Cerebellar cortex (tissue), 1 donor: ENCODE data around the gene LFNG.

Experiments used
- DNase-seq: peaks from one replicate; pipeline ENCODE4 v3.0.0-alpha.2; 2015; ENCODE audit warnings: low spot score

Gene LFNG

GRCh38 chr7:2517678-2518507 lies 1.7 kb upstream of the LFNG start:
- DNase-seq: peak; percentile 85

GRCh38 chr7:2518737-2519118 lies 846 bp upstream of the LFNG start:
- no peak for DNase-seq

- no peak for DNase-seq
Observed at GRCh38 chr7:2520131-2520760, 672 bp downstream of the LFNG start.

GRCh38 chr7:2520761-2521290 lies 1.3 kb downstream of the LFNG start:
- DNase-seq: no peak

DNA sequence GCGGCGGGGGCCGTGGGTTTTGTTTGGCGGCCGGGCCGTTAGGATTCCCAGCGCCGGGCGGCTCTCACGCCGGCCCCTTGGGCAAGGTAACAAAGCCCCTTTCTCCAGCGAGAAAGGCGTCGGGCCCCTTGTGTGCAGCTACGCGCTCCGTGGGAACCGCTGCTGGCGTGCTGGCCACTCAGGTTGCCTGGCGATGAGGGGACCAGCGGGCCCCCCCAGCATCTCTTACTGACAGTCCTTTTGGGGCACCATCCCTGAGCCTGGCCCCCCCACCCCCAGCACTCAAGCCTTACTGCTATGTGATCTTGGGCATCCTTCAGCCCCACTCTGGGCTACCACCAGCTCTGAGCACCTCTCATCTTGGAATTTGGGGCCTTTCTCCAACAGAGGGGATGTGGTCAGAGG lies 1.8 kb downstream of the LFNG start:
- DNase-seq: no peak

DNA sequence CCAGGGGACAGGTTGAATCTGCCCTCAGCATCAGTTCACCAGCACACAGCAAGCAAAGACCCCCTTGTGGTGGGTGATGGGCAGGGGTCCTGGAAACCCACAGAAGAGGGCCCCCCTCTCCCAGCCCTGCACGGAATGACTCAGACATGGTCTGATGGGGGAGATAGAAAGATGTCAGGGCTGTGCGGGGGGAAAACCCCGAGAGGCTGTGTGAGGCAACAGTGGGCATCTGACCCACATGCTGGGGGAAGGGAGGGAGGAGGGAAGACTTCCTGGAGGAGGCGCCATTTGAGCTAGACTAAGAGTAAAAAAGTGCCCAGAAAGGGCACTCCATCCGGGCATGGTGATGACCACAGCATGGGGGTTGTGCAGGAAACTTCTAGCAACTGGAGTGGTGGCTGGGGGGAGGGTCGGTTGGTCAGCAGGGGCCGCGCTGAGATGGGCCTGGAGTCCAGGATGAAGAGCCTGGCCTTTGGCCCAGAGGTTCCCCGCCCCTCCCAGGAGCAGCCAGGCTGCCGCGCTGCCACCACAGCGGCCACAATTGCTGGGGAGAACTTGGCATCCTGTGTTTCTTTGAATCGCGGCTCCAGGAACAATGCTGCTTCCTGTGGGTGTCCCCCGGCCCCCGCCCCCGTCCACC lies 2.5 kb downstream of the LFNG start:
- no peak for DNase-seq

DNA sequence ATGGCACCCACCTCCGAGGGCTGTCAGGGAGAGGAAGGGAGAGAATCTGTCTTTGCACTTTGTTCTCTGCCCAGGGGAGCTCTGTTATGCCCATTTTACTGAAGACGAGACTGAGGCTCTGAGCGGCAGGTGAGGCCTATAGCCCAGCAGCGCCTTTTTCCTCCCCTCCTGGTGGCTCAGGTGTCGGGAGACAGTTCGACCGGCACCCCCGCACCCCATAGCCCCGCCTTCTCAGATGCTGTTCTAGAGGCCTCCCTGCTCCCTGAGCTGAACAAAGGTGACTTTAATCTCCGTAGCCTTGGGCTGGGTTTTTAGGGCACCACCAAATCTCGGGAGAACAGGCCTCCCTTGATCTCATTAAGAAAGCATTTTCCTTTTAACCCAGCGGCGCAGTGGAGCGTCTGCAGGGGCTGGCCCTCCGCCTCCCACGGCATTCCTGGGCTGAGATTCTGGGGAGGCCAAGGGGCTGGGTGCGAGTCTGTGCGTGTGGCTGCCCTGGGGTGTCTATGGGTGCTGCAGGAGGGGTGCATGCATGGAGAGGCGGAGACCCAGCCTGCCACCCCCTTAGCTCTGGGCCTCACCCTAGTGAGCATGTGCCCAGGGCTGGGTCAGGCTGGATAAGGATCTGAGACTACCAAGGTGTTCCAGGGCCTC lies 3.3 kb downstream of the LFNG start:
- DNase-seq: no peak

DNA sequence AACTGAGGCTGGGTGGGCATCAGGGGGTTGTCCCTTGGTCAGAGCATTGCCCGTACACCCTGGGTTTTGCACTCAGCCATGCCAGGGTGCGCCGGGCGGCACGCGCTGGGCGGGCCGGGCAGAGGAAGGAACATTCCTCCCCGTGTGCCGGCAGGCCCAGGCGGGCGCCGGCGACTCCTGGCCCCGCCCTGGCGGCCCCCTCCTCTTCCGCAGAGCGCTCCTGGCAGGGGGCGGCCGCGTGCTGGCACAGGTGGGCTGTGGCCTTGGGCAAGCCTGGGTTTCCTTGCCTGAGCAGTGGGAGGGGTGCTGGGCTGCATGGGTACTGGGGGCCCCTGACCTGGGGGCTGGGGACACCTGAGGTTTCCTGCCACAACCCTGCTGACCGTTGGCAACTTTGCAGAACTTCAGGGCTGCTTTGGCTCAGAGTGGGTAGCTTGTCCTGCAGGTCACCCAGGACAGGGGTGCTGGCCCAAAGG lies 3.9 kb downstream of the LFNG start:
- no peak for DNase-seq

DNA sequence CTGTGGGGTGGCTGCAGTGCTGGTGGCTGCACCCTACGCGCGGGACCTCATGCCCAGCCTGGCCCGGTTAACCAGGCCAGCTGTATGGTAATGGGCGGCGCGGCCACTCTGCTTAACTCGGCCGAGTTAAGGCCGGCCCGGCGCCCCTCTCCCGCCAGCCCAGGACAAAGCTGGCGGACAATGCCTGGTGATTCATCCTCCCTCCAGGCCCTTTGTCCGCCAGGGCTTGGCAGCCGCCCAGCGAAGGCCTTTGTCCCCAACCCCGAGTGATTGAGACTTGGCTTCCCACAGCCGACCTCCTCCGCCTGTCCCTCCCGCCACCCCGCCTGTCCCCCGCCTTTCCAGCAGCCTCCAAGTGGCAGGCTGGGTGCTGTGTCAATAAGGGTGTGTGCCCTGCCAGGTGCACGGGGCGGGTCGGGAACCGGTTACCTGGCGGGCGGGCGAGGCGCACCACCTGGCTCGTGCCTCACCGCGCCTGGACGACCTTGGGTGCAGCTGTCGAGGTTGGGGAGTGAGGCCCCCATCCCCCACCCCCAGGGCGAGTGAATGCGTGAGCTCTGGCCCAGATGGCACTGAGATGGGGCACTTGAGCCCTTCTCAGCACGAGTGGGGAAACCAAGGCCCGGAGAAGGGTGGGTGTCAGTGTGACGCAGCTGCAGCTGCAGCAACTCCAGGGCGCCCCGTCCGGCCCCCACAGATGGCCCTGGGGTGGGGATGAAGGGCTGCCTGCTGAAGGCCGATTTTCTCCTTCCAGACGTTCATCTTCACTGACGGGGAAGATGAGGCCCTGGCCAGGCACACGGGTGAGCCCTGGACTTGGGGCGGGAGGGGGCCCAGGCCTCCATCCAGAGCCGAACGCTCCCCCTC lies 4.6 kb downstream of the LFNG start:
- DNase-seq: peak; percentile 51

DNA sequence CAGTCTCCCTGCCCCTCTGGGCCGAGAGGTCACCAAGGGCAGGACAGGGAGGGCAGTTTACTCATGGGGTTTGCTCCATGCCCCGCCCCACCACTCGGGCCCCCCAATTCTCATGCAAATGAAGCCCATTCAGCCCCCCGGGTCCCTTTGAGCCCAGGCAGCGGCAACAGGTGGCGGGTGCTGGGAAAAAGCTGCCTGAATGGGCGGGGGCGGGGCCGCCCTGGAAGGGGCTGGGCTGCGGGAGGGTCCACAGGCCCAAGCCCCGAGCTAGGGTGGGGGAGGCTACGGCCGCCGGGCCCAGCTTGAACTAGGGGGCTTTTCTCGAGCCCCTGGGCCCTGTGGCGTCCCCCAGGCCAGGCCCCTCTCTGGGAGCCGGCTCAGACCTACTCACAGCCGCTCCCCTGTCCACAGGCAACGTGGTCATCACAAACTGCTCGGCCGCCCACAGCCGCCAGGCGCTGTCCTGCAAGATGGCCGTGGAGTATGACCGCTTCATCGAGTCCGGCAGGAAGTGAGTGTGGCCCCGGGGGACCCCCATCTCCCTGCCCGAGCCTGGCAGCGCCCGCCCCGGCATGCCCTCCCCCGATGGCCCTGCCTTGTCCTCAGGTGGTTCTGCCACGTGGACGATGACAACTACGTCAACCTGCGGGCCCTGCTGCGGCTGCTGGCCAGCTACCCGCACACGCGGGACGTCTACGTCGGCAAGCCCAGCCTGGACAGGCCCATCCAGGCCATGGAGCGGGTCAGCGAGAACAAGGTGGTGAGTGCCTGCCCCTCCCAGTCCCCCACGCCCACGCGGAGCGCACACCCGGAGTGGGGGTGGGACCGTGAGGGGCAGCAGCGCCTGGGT lies 5.5 kb downstream of the LFNG start:
- no peak for DNase-seq

GRCh38 chr7:2525658-2526630 lies 6.4 kb downstream of the LFNG start:
- DNase-seq: no peak

DNA sequence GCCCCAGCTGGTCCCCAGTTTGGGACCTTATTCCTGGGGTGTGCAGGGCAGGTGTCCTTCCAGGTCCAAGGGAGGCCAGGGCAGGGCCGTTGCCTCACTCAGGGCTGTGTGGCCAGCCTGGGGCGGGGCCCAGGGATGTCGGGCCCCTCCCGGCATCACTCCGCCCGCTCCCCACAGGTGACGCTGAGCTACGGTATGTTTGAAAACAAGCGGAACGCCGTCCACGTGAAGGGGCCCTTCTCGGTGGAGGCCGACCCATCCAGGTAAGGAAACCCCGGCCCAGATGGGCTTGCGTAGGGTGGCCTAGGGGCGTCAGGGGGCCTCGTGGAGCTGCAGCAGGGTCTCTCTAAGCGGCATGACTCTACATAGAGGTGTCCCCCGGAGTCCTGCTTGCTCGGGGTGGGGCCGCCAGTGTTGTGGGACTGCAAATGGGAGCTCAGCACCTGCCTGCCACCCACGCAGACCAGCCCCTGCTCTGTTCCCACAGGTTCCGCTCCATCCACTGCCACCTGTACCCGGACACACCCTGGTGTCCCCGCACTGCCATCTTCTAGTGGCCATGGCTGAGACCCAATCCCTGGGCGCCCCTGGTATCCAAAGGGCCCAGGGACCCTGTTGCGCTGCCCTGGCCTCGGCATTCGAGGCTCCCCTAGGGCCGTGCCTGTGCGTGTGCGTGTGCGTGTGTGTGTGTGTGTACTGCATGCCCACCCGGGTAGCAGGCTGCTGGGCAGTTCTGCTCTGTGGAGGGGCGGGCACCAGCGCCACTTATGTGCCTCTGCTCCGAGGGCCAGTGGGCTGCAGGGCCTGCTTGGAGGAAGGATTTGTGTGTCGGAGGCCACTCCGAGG lies 7.3 kb downstream of the LFNG start:
- DNase-seq: no peak

DNA sequence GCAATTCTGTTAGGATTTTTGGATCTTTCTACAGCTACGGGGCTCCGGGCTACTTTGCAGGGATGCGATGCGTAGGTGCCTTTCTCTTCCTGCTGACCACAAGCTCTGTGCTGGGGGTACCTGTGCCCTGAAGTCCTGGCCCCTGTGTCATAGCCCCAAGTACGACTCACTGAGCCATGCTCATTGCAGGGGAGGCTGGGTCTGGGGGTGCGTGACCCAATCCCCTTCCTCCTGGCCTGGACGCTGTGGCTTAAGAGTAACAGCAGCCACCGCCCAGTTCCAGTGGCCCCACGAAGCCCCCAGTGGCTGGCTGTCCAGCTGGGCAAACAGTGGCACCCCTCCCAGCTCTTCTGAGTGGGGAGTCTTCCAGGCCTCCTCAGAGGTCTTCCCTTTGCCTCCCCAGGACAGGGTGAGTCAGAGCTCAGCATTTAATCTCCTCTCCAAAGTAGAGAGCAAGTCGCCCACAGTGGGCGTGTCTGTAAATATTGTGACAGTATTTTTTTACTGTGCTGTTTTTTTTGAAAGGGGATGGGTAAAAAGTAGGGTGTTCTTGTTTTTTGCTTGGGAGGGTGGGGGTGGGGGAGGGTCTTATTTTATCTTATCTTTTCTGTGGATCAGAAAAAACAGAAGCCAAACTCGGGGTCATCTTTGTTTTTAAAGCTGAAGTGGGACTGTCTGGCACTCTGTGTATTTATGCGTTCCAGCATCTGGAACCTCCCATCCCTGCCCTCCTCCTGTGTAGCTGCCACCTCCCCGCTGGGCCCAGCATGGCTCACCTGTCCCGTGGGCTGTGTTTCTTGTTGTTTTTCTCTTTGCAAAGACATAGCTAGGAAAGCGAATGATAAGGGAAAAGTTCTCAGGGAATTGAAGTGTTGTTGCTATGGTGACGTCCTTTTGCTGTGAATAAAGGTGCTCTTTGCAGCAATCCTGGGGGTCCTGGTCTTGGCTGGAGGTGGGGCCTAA lies 8.2 kb downstream of the LFNG start:
- DNase-seq: no peak

DNA sequence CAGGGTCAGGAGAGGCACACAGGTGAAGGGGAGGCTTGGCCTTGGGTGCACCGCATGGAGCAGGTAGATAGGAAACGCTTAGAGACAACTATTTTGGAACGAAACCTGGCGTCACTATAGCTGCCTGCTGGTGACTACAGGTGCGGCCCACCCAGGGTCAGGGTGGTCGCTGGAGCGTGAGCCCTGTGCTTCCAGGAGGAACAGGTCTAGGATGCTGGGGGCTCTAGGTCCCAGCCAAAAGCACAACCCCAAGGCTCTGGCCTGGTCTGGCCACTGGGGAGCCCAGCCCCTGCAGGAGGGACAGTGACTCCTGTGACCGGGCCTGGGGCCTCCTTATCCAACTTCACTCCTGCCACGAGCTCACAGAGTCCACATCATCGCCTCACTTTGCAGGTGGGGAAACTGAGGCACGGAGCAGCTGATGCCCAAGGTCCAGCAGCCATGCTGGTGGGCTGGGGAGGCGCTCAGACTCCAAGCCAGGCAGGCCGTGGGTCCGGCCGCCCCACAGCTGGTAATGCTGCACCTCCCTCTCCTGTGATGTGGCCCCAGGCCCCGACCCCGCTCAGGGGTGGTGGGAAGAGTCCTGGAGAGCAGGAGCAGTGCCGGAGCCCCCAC lies 9.0 kb downstream of the LFNG start:
- no peak for DNase-seq

DNA sequence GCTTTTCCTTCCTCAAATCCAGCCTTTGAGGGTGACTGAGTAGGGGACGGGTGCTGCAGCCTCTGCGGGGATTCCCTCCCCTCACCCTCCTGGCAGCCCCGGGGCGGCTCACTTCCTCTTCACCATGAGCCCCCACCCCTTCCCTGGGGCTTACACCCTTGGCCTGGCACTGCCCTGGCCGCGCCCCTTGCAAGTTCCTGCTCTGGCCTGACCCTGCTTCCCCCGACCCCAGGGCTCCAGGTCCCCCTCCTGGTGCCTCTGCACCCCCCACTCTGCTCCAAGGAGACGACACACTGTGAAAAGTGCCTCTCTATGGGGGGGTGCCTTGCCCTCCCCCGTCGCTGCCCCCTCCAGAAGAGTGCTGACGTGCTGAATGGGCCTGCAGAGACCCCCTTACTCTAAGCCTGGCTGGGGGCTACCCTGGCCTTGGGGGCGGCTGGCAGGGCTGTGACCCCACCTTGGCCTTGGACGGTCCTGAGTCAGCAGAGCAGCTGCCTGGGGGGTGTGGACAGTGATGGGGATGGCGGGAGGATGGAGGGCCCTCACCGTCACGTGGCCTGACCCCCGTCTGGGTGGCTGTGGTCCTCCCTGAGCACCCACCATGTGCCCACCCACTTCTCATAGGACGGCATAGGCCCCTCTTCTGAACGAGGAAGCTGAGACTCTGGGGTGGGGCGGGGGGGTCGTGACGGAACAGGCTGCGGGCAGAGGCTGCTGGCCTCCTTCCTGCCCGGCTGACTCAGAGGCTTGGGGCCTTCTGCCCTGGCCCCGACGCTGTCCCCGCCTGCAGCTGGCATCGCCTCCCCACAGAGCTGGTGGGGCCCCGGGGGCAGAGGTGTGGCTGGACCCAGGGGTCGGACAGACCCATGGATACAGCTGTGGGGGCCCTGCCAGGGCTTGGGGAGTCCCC lies 9.8 kb downstream of the LFNG start:
- DNase-seq: no peak
